ENCODE data around the gene SKI.

- no peak for TF ChIP-seq EZH2 (IDR thresholded peaks at IDR 0.05; ENCODE audit: borderline replicate concordance, low read depth, low read length, severe bottlenecking)
- TF ChIP-seq CTCF (IDR thresholded peaks at IDR 0.05; ENCODE audit: borderline replicate concordance, extremely low read depth, low read length, poor library complexity, severe bottlenecking) = no peak
Measured at GRCh38 chr1:2230781-2231531, 2.8 kb downstream of the SKI start.
